Gastroesophageal sphincter (tissue), 3 donors: Measurements from ENCODE around the gene EPO.

Source experiments
- POLR2AphosphoS5 ChIP-seq: sonication (generic); formaldehyde crosslinking; IDR thresholded peaks from one replicate; pipeline ENCODE4 v1.6.1; 2017; ENCODE audit warnings: antibody characterized with exemption
- TF ChIP-seq, protein P1 (sequence below), 4 experiments: fragments of 200-600 bp in 2 of 4; fragments of 450-650 bp in 2 of 4; sonication (generic) in 1 of 4; IDR thresholded peaks; one replicate each; pipeline ENCODE4 v1.5.1; 2017 to 2019; ENCODE audit warnings: antibody characterized with exemption in 4 of 4, mild to moderate bottlenecking in 2 of 4, moderate library complexity in 2 of 4

DNA sequence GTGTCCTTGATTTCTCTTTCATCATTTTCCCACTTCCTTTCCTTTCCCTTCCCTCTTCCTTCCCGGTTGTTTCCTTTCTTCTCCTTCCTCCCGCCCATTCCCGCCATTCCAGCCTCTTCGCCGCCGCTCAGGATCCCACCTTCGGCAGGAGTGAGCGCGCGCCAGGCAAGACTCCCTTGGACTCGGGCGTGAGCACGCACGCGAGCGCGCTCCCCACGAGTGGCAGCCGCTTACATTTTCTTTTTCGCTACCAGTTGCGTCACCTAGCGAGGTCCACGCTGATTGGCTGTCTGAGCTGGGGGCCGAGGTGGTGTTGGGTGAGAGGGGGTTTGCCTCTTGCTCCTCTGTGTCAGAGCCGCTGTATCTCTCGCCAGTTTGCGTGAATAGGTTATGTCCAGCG is 24.9 kb downstream of the EPO start:
- no peak for TF ChIP-seq POLR2AphosphoS5
- TF ChIP-seq, protein P1, sequence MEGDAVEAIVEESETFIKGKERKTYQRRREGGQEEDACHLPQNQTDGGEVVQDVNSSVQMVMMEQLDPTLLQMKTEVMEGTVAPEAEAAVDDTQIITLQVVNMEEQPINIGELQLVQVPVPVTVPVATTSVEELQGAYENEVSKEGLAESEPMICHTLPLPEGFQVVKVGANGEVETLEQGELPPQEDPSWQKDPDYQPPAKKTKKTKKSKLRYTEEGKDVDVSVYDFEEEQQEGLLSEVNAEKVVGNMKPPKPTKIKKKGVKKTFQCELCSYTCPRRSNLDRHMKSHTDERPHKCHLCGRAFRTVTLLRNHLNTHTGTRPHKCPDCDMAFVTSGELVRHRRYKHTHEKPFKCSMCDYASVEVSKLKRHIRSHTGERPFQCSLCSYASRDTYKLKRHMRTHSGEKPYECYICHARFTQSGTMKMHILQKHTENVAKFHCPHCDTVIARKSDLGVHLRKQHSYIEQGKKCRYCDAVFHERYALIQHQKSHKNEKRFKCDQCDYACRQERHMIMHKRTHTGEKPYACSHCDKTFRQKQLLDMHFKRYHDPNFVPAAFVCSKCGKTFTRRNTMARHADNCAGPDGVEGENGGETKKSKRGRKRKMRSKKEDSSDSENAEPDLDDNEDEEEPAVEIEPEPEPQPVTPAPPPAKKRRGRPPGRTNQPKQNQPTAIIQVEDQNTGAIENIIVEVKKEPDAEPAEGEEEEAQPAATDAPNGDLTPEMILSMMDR (IDR thresholded peaks at IDR 0.05): no peak
